Embryonic facial prominence (tissue), 1 donor: ENCODE measurements around the gene HIPK2.
A peak's percentile ranks its signal among the peaks of the same experiment; 100 is the strongest.

Experiments used
- DNase-seq: peaks from one replicate; pipeline ENCODE4 v3.0.0-alpha.2; 2016; ENCODE audit errors: extremely low spot score

HIPK2 gene

DNA sequence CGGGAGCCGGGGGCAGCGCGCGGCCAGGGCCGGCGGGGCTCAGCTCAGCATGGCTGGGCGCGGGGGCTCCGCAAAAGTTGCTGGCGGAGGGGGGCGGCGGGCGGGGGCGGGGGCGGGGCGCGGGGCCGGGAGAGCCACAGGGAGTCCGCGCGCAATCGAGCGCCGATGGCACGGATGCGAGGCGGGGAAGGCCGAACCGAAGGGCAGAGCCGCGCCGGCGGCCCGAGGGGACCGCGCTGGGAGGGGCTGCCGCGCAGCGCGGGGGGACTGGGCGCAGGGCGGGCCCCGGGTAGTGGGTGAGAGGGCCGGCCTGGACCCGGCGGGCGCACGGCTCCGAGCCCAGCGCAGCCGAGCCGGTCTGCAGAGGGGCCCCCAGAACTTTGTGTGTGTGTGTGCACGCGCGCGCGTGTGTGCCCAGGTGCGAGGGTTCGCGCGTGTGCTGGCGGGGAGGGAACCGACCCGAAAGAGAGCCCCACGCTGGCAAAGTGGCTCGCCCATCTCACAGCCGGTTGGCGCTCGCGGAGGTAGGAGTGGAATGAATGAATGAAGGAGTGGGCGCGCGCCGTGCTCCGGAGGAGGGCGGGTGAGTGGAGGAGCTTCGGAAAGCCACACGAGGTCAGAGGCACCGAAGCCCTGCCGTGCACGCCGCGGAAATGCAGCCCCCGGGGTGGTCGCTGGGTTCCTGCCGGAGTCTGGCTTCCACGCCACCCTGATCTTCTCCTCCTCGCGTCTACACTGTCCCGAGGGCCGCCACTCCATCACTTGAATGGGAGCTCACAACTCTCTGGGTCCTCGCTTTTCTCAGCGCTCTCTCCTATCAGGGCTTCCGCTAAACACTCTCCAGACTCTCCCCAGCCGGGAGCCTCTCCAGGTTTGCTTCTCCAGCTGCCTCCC, at the start of gene HIPK2:
Gene HIPK2, minus strand, starts transcription at position 51 of the 894 bp plus-strand sequence. CDS start 375 bp downstream, outside the sequence.
- peak; percentile 46 for DNase-seq

DNA sequence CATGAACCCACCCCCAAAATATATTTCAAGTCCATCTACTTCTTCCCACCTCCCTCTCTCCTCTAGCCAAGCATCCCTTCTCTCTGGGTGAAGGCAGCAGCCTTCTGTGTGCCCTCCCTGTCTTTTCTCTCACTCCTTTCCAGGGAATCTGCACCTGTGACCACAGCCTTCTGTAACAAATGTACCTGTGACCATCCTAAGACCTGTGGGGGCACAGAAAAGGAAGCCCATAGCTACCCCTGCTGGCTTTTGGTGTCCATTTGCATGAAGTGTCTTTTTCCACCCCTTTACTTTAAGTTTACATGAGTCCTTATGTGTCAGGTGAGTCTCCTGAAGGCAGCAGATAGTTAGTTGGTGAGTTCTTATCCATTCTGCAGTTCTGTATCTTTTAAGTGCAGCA, 49.2 kb upstream of the HIPK2 start:
- DNase-seq = no peak

DNA sequence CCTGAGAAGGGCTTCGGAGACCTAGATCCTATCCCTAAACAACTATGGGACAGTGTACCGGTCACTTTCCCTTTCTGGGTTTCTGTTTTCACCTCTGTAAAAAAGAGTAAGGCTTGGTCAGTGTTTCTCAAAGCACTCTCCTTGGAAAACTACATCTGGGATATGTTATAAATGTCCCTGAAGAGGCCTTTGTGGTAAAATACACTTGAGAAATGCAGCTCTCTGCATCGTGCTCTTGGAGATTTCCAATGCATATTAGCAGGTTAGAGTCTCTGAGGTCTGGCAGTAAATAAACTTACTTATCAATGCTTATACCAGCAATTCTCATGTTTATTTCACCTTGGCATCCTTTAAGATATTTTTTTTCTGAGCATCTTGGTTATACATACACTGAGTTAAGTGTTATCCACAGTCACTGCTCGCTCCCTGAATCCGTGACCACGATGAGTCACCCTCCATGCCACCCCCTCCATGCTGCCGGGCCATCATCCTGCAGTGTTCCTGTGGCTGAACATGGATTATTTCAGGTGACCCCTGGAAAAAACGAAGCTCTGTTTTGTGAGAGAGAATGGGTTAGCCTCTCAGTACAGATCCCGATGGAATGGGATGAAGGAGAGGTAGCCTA, 48.0 kb upstream of the HIPK2 start:
- no peak for DNase-seq

DNA sequence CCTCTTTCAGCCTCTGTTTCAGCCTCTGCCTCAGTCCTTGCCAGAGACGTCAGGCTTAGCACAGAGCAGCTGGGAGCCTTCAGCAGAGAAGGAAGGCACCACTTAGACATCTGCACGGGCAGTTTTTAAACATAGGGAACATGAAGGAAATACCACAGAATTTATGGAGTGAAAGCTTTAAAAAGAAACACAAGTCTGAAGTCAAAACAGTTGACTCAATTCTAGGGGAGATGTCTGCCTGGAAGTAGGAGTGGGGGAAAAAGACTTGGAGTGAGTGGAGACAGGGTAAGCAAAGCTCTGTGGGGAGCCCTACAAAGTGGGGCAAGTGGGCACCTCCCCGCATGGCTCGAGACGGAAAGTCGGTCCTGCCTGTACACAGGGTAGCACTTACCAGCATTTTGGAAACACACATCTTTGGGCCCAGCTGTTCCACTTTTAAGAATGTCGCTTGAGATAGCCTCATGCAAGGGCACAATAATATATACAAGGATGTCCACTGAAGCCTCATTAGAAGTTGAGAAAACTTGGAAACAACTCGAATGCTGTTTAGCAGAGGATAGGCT, 46.2 kb upstream of the HIPK2 start:
- DNase-seq = no peak

DNA sequence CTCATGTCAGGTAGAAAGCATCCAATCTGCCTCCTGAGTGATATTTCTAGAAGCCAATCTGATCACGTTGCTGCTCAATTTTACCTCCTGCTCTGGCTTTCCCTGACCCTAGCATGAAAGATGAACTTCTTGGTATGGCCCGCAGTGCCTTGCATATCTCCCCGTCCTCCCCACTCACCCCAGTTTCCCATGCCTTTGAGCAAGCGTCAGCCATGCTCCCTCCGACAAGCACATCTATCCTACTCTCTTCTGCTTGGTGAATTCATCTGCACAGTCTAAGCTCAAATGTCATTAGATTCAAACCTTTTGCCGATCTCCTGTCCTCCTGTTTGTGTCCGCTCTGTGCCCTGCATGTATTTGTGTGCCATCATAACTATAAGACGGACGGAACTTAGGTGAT, 45.1 kb upstream of the HIPK2 start:
- DNase-seq = no peak

DNA sequence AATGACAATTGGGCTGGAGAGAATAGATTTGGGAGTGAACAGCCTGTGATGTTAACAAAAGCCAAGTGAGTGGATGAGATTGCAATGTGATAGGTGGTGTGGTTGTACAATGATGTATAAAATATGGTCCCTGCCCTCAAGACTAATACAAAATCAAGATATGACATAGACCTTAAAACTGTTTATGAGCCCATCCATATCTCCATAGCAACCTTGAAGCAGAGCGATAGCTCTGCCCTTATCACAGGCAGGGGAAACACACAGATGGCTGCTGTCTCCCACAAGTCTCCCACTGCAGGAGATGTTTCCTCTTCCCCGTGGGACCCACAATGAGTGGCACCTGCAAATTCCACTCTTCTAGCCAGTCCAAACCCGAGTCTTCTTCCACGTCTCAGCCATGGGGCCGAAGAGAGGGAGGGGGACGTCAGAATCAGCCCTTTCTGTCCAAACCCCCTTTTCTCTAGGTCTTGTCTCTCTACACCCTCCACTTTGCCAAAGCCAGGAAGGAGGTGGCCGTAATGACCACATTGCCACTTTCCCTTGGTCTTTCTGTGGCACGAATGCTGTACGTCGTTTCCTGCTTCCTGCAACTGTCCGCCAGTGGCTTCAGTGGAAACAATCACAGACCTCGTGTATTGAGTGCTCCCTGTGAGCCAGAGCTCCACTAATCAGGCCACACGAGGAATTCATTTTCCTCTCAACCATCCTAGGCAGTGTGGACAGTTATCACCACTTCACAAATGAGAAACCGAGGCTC, 43.7 kb upstream of the HIPK2 start:
- DNase-seq = no peak

DNA sequence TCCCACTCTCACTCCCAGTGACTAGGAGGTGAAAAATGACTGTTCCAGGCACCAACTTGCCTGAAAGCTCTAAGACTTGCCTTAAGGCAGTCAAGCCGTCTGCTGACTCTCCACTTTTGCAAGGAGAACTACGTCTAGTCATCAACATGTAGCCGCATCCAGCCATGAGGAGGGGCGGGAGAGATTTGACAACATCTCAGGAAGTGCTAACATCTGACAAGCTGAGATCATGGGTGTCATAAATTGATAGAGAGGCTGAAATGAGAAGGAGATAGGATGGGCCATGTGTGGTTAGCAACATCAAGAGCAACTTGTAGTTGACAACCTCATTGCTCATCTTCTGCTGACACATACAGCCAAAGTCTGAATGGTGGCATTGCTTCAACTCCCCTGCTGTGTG, 42.3 kb upstream of the HIPK2 start:
- DNase-seq = no peak

DNA sequence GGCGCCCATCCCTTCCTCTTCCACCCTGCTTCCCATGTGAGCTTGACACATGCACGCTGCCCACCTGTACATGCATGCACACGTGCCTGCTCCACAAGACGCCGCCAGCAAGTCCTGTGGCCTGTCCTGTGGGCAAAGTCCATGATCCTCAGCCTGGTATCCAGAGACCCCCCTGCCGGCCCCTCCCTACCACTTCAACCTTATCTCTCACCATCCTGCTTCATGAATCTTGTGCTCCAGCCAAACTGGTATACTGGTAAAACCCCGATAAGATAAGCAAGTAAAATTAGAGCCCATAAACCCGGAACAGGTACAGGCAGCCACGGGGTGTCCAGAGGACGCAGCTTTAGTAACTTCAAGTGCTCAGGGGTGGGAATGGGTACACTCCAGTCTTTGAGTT, 39.5 kb upstream of the HIPK2 start:
- no peak for DNase-seq

DNA sequence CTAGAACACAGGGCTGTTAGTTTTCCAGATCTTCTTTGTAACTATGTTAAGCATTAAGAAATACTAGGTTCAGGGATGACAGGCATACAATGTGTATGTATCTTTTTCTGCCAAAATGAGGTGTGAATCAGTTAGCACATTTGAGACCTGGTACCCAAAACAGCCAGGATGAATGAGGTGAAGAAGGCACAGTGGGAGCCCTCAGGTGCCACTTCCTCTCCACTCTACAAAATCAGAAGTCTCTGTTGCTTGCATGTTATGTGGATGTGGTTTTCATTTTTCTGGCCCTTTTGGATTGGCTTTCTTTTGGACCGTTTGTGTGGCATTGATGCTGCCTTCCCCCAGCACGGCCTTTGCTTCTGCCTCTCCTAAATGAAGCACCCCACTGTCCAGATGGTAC, 35.9 kb upstream of the HIPK2 start:
- DNase-seq = no peak

DNA sequence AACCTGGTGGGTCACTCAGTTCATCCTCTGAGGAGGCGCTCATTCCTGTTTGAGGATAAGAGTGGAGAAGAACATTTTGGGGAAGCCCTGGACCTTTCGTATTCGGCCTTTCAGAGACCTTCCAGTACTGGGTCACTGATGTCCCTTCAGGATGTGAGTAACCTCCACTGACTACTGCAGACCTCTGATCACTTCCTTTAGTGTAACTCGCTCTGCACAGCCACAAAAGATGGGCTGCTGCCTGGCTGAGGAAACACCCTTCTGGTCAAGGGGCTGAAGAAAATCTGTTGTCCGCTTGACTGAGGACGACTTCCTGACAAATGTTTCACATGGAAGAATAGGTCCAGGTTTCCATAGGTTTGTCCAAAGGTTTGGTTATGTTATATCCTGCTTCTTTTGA, 35.4 kb upstream of the HIPK2 start:
- DNase-seq = no peak

DNA sequence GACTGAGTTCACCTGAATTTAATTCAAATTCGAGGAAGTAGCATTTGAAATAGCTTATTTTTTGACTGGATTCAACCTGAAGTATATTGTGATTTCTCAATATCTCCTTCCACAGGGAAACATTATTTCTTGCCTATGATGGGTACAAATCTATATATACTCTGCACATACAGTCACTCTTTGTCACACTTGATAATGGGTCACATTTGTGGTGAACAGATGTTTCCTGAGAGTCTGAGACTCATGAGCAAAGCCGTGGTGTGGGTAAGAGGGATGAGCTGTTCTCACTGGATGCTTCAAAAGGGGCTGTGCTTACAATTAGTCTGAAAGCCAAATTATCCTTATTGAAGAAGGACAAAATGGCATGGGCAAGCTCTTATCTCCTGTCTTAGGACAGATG, 33.3 kb upstream of the HIPK2 start:
- DNase-seq = no peak

DNA sequence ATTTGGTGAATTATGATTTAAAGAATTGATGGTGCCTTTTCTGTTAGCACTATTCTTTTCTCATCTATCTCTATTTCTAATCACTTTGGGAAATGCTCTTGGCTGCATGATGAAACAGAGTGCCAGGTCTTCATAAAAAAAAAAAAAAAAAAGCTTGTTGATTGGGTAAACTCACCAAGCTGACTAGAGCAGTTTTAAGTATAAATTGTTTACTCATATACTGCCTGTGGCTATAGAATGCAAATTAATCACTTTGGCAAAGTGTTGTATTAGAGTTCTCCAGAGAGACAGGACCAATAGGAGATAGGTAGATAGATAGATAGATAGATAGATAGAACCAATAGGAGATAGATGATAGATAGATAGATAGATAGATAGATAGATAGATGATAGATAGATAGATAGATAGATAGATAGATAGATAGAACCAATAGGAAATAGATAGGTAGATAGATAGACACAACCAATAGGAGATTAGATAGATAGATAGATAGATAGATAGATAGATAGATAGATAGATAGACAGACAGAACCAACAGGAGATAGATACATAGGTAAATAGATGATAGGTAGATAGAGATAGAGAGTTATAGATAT, 31.1 kb upstream of the HIPK2 start:
- DNase-seq = no peak

DNA sequence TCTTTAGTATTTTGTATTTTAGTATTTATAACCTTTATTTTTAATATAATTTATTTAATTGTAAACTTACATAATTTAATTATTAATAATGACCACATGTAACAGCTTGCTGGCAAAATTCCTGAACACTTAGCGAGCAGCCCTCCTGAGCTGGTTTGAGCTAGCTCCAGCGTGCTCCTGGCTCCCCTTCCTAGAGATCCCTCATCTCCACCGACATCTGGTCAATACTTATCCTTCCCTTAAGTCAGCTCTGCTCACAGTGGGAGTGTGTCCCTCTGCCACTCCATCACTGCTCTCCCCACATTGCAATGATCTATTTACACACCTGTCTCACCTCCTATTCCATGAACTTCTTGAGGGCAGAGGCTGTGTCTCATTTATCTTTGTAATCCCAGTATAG, 30.6 kb upstream of the HIPK2 start:
- DNase-seq = no peak

DNA sequence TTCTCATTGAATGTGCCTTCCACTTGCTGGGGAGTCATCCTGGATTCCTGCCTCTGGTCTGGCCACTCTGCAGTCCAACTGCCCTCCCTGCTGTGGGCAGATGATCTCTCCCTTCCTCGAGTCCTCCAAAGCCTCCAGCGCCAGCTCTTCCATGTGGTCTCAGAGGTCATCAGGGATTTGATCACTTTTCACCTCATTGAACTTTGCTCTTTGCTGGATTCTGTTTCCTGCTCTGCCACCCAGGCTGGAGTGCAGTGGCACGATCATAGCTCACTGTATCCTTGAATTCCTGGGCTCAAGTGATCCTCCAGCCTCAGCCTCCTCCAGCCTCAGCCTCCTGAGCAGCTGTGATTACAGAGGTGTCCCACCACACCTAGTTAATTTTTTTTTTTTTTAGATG, 29.2 kb upstream of the HIPK2 start:
- DNase-seq = no peak

DNA sequence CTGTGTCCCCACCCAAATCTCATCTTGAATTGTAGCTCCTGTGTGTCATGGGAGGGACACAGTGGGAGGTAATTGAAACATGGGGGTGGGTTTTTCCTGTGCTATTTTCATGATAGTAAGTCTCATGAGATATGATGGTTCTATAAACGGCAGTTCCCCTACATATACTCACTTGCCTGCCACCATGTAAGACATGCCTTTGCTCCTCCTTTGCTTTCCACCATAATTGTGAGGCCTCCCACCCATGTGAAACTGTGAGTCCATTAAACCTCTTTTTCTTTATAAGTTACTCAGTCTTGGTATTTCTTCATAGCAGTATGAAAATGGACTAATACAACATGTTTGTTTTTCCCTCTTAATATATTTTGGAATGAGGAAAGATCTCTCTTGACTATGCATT, 26.8 kb upstream of the HIPK2 start:
- no peak for DNase-seq

DNA sequence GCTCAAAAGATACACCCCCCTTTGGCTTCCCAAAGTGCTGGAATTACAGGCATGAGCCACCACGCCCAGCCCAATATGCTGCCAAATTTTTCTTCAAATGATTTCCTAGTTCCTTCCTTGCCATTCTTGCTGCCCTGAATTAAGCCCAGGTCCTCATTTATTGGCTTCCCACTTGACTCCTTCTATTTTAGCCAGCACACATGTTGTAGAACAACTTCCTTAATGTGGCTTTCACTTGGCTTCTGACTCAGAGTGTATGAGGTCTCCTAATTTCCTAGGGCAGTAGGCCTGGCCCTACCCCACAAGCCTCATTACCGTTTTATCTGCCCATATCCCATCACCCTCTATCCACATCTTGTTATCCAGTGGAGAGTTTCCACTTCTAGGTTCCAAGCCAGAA, 21.8 kb upstream of the HIPK2 start:
- DNase-seq = no peak

DNA sequence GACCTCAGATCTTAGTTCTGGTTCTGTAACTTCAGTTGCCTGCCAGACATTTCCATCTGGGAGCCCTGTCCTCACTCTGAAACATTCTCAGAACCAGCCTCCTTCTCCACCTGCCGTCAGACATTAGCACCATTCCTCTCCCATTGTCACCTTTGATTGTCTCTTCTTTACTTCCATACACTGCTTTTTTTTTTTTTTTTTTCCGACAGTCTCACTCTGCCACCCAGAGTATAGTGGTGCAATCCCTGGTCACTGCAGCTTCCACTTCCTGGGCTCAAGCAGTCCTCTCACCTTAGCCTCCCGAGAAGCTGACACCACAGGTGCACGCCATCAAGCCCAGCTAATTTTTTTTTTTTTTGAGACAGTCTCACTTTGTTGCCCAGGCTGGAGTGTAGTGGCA, 21.1 kb upstream of the HIPK2 start:
- DNase-seq = no peak

DNA sequence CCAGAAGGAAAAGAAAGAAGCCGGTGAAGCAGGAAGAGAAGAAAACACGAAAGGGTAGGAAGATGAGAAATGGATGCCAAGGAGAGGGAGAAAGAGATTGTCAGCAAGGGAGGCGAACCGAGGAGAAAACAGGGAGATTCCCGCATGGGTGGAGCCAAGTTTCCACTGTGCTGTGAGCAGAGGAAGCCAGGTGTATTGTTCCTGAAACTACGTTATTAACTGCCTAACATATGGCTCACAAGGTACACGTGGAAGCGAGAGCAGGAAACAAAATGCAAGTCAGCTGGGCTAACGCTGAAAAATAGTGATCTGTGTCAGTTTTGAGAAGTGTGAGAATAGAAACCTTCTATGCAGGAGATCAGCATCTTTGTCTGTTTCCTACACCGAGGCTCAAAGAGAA, 20.4 kb upstream of the HIPK2 start:
- DNase-seq = no peak

DNA sequence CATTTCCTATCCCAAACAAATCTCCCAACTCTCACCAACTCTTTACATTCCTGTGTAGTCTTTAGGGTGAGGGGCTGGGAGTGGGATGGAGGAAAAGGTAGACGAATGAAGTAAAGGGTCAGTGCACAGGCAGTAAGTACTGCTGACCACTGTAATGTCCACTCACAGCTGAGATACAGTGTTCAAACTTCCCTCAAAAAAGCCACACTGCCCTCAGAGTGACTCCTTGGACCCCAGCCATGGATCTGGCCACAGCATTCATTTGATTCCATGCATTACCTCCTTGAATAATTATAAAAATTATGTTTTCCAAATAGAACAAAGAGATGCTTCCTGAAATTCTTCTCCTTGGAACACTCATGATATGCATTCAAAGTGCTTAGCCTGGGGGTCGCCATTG, 19.8 kb upstream of the HIPK2 start:
- DNase-seq = no peak

DNA sequence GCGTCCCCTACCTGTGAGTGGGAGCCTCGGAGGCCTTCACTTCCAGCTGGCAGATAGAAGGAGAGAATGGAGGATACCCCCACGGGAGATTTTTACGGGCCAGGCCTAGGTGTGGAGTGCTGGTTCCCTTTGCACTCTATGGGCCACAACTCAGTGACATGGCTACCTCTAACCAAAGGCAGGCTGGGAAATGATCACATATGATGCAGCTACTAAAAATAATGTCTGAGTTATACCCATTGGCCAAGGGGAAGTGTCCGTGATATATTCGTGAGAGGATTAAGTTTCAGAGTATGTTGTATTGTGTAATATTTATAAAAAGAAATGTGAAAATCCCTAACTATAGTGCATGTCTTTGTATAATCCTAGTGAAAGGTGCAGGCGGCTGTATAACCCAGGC, 13.5 kb upstream of the HIPK2 start:
- DNase-seq = no peak

DNA sequence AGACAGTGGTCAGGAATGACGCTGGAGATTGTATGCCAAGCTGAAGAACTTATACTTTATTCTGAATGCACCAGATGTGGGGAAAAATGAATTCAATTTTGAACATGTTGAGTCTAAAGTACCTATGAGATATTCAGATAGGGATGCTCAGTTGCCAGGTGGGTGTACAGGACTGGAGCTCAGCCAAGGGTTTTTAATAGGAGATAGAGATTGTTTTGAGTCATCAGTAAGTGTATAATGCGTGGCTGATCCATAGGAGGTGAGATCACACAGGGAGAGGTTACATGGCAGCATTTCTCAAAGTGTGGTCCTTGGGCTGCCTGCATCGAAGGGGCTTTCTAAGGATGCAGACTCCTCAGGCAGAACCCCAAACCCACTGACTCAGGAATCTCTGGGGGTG, 6.8 kb upstream of the HIPK2 start:
- DNase-seq = no peak
